Right ventricle myocardium superior (tissue), 1 donor: ENCODE results near the gene RHEX. TPM values are rescaled to one million over a fixed set of nuclear protein-coding genes. Genes with fewer than 3 reads are reported as not detected.
"Not testable (repeated sequence)": the region's sequence is repeated elsewhere in the genome, so short reads cannot be mapped to it uniquely, and the experiment has no call there.

Experiments
- ATAC-seq: fragments of 200-7000 bp; cut with Tn5 transposase; one replicate; pipeline ENCODE4 v1.9.1; 2020; ENCODE audit warnings: mild to moderate bottlenecking; ENCODE audit not compliant: poor library complexity
- DNase-seq: peaks from one replicate; pipeline ENCODE4 v3.0.0-alpha.2; 2020
- intact Hi-C: fragments of 100-400 bp; cut with DNase I; formaldehyde crosslinking; loops from one replicate; pipeline ENCODE4 v1.11.2; 2022
- total RNA-seq: library from RNA; stranded (reverse); fragmentation: NEBNext Ultra II Directional; extraction: Animal tissue kit (Norgen Biotek cat#: 25700); gene quantifications from one replicate; pipeline ENCODE4 v1.2.1, GENCODE V29; 2021
- donor health status: DM: no; HTN: yes; CAD: no; lungs with severe emphysema.

Gene RHEX
- total RNA-seq, 1 donor from 2014 or later: 0.86 TPM

DNA sequence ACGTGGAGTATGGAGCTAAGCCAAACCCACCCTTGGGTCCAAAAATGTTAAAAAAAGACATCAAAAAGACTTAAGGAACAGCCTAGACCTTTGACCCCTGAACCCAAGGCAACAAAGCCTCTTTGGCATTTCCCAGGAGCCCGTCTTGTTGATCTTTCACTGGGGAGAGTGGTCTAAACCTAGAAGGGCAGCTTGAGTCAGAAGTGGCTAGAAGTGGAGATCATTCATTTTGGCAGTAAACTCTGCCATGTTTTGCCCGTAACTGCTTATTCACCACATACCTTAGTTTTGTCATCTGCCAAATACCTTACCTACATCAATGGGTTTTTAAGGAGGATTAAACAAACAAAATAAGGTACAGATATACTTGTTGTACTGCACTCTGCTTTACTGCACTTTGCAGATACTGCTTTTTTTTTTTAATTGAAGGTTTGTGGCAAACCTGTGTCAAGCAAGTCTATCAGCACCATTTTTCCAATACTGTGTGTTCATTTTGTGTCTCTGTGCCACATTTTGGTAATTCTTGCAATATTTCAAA is 27.6 kb upstream of the RHEX start:
- intact Hi-C loops: no loop called here

DNA sequence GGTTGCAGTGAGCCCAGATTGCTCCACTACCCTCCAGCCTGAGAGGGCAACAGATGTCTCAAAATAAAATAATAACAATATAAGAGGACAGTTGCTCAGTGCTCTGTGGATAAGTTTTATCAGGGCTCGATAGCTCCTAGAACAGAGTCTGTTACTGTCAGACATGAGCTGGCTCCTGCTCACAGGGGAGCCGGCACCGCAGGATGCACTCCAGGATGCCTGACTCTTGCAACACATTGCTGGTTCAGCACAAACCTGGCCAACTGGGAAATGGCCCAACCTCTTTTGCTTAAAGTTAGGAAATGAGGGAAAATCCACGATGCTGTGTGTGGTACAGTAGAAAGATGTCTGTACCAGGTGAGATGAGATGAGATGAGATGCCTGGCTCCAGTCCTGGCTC is 23.5 kb upstream of the RHEX start:
- intact Hi-C loops: no loop called here
- ATAC-seq (peak; percentile 75), DNase-seq (peak; percentile 73)

More for the DNA sequence above, 27.6 kb upstream of the RHEX start:
- ATAC-seq (no peak), DNase-seq (no peak)

DNA sequence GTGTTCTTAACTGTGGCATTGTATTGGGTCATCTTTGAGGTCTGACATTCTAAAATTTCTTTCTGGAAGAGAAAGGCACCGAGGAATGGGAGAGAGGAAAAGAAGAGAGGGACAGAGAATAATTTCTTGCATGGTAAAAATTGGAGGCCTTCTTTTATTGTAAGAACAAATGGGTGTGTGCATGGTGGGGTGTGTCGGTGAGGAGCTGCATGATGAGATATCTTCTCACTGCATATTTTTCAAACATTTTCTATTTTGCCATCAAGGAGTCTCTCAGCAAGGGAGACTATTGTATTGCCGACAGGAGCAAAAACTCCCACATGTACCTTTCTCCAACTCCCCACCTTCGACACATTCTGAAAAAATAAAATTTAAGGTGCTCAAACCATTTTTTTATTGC is 22.8 kb upstream of the RHEX start:
- intact Hi-C loops: no loop called here
- ATAC-seq (no peak), DNase-seq (no peak)

DNA sequence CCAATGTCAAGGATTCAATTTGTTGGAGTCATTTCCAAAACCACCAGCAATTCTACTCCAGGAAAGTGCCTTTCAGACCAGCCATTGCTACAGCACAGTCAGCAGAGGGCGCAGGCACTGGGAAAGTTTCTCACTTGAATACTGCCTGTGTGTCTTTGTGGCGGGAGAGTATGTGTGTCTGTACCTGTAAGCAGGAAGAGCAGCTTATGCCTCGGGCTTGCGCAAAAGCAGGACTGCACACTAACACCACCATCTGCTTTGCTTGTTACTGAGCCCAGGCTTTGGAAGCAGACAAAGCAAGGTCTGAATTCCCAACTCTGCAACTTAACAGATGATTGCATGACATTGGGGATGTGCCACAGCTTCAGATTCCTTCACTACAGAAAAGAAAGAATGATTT is 22.3 kb upstream of the RHEX start:
- intact Hi-C loops: no loop called here
- DNase-seq (peak; percentile 58), ATAC-seq (peak; percentile 89)

DNA sequence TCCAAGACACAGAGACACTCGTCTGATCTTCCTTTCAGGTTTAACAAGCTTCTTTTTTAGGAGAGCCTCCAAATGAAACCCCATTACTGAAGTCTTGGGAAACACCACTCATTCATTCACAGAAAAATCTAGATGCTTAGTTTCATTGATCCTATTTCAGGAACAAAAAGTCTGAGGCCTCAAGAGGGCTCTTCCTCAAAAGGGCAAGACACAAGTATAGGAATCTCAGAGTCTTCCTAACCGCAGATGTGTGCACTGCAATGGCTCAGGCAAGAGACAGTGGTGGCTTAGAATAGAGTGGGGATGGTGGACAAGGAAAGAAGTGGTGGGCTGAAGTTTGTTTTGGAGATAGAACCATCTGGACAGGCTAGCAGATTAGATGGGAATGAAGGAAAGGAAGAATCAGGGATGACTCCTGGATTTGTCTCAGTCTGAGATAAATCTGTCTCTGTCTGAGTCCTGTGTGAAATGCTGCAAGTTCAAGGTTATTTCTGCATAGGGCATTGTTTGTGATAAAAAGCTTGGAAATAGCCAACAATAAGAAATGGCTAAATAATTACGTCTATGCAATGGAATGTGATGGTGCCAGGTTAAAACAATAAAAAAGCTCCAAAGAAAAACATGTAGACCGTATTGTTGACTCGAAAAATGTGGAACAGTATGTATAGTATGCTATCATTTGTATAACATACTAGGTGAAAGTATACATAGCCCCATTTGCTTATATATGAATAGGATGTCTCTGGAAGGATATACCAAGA is 20.4 kb upstream of the RHEX start:
- intact Hi-C loops: loop anchor here (2.0 kb wide), 1 partner anchor 74 kb away; no protein-coding TSS in a partner anchor
- DNase-seq (no peak), ATAC-seq (no peak)

DNA sequence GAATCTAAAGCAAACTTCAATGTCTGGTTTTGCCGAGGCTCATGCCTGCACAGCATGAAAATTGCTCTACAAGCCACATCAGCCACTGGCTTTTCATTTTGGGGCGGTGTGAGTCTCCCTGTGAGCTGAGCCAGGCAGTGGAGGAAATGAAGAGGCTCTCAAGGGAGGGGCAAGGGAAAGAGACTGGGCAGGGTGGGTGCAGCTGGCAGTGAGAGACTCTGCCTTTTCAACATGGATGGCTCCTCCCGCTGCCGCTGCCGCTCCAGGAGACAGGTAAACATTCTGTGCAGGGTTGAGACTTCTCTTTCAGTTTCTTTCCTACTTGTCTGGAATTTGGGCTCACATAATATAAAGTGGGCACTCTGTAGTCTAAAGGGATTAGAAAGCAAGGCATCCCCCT is 17.9 kb upstream of the RHEX start:
- no peak for DNase-seq
- no peak for ATAC-seq
- intact Hi-C loops: no loop called here

DNA sequence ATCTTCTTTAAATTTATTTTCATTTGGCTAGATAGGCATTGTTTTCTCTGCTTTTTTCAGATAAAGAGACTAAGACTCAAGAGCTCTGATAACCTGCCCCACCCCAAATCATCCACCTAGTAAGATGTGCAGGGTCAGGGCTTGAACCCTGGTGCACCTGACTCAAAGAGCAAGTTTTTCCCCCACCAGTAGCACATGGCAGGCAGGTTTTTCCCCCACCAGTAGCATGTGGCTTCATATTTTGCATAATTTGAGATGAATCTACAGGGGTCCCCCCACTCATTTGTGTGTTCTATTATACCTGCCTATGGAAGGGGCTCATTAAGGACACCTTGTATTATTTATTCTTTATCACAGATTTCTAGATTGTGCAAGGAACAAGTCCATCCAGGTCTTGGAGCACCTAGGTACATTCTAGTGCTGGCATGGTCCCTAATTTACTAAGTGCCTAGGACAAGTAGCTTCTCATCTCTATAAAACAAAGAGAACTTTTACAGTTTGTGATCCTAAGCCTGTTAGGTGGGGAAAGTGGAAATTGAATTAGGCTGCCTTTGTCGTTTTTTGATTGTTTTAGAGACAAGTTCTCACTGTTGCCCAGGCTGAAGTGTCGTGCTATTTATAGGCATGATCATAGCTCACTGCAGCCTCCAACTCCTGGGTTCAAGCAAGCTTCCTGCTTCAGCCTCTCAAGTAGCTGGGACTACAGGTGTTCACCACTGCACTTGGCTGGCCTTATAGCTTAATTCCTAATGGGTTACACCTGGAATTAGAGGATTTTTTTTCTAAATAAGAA is 16.1 kb upstream of the RHEX start:
- ATAC-seq: no peak
- DNase-seq: no peak
- intact Hi-C loops: no loop called here

DNA sequence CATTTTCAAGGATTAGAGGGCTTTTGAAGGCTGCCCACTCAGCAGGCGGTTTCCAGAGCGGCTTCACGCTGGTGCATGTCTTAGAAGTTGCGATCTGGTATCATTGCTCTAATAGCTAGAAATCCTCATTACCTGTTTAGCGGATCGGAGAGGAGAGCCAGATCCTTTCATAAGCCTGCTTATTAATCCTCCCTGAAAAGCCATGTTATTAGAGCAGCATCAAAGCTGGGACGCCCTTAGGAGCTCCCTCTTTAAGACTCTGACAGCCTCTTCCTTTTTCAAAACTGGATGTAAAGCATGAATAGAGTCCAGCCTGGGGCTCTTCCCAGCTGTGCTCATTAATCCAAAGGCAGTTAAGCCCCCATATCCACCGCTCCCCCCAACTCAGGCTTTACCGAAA is 15.4 kb upstream of the RHEX start:
- intact Hi-C loops: no loop called here
- DNase-seq: no peak
- no peak for ATAC-seq

DNA sequence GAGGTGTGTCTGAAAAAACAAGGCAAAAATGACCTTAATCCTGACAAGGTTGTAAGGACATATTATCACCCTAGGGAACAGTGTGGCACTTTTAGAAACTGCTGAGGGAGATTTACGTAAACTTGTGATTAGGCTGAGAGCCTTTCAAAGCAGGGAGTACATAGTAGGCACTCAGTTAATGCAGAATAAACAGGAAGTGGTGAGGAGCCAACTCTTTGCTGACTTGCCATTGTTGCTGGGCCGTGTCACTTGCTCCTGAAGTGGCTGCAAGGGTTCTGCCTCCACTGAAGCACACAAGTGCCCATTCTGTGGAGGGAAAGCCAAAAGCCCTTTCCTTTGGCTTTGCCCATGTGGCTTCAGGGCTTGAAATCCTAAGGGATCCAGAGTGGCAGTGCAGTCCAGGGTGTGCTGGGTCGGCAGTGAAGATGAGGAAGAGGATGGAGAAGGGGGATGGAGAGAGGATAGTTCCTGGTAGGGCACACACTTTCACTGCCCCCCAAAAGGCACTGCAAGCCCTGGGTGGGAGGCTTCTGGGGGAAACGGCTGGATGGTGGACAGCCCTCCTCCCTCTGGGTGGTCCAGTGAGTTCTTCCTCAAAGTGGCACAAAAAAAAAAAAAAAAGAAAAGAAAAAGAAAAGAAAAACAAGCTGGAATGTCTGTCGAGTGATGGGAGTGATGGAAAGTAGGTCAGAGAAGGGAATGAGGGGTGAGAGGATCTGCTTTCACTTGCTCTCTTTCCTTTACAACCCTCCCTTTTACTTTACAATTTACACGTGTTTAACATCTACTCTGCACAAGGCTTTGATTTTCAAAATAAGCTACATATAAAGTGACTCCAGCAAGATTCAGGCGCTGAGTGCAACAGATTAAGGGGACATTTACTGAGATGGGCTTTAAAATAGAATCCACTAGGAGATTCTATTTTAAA is 13.7 kb upstream of the RHEX start:
- no peak for DNase-seq
- ATAC-seq: no peak
- intact Hi-C loops: no loop called here

DNA sequence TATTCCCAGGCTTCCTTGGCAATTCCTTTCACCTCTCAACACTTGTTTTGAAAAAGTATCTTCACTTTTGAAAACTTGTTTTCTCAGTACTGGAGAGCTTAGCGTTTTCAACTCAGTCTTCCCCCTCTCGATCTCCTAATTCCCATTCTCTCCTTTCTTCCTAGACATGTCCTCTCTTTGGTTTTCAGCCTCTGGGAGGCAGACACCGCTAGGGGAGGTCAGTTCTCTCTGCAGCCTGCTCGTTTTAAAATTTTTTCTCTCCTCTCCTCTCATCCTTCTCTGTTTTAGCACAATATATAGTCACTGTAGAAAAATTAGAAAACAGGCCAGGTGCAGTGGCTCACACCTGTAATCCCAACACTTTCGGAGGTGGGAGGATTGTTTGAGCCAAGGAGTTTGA is 12.6 kb upstream of the RHEX start:
- no peak for ATAC-seq
- no peak for DNase-seq
- intact Hi-C loops: no loop called here

DNA sequence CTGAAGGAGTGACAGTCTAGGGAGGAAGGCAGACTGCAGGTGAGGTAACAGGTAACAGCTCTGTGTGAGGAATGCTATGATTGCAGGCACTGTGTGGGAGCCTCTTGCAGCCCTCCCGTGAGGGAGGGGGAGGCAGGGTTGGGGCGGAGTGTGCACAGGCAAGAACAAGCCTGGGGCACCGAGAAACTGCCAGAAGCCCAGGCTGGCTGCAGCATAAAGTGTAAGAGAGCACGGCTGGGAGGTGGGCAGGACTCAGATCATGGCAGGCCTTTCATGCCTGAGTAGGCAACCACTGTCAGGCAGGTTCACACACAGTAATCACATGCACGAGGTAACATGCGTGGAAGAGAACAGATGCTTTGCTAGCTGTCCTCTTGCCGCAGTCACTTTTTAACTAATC is 11.3 kb upstream of the RHEX start:
- intact Hi-C loops: no loop called here
- ATAC-seq (no peak), DNase-seq (no peak)

DNA sequence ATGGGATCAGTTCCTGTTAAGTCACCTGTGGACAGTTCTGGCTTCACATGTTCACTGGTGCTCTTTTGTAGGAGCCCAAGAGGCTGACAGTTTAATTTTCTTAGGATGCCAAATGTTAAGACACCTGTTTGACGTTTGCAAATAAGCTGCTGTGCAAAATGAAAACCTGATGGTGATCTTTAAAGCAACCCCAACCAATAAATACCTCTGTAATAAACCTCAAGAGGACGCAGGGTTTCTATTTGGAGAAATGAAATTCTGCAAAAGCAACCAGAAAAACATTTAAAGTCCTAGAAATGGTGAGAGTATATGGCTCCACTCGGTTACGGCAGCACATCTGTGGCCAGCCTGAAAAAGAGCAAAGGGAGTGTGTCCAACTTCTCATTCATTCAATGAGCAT is 5.7 kb upstream of the RHEX start:
- ATAC-seq (no peak), DNase-seq (no peak)
- intact Hi-C loops: no loop called here

DNA sequence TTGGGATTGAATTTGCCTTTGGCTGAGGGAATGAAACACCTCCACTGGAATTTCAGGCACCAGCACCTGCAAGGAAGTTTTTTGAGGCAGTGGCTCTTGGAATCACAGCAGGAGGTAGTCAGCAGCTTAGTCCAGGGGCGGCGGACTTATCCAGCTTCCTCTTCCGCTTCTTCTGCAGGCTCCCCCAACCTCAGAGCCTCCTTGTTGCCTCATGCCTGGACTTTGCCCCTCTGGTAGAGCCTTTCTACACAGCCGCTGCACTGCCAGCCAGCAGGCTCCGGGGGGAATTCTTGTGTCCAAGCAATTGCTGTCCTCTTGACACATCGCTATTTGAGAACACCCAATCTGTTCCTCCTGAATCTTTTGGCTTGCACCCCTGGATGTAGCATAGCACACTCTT is 4.4 kb upstream of the RHEX start:
- ATAC-seq: peak; percentile 48
- no peak for DNase-seq
- intact Hi-C loops: no loop called here

DNA sequence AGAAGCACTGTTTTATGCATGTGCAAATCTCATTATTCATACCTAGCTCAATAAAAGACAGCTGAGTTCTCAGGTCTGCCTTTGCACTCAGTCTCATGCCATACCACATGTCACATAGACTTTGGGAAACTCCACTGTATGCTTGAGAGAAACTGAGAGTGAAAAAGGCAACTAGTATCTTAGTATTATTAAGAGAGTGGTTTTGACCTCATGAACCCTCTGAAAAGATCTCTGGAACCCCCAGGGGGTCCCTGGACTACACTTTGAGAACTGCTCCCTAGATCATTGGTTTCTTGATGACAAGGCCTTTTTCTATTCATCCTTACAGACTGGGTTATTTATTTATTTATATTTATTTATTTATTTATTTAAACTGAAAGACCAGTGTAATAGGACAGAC is 3.7 kb upstream of the RHEX start:
- intact Hi-C loops: no loop called here
- ATAC-seq (no peak), DNase-seq (no peak)

DNA sequence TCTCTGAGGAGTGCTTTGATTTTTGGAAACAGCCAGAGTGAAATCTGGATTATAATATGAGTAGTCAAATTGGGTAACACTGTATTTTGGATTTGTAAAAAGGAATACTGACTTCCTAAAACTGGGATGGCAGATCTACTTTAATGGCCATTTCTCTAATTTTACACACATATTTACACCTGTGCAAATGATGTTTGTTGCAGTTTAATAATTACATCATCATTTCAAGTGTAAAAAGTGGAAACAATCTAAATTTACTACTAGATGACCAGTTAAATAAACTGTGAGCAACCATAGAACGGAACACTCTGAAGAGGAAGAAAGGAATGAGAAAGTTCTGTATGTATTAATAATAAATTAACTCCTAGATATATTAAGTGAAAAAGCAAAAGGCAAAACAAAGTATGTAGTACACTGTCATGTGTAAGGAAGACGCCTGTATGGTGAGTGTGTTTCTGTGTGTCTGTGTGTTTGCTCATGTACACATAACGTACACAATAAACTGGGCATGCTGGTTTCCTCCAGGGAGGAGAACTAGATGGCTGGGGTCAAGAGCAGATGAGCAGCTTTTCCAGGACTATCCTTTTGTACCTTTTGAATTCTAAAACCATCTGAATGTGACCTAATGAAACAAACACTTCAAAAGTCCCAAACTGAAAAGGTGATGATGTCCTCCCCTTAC is 2.9 kb upstream of the RHEX start:
- ATAC-seq (no peak), DNase-seq (no peak)
- intact Hi-C loops: no loop called here

DNA sequence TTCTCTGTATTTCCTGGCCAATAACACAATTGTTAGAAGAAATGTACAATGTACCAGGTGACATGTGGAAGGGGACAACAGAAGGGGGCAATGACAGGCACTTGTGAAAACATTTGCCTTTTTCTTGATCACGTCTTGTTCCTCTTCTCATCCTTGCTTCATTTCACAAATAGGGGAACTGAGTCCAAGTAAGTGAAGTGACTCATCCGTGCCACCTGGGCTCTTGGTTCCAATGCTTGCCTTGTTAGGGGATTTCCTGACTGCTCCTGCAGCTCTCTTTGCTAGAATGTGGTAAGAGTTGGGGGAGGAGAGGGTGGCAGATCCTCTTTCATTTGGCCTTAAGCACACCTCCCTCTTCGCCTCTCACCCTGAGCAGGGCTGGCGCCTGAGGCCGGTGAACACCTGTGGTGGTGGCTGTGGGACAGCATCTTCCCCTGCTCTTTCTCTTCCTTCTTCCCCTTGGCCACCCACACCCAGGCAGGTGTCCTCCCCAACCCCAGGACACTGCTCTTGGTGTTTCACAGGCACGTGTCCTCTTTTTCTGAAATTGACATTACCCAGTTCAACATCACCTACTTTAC is 2.2 kb upstream of the RHEX start:
- DNase-seq (no peak), ATAC-seq (no peak)
- intact Hi-C loops: no loop called here

DNA sequence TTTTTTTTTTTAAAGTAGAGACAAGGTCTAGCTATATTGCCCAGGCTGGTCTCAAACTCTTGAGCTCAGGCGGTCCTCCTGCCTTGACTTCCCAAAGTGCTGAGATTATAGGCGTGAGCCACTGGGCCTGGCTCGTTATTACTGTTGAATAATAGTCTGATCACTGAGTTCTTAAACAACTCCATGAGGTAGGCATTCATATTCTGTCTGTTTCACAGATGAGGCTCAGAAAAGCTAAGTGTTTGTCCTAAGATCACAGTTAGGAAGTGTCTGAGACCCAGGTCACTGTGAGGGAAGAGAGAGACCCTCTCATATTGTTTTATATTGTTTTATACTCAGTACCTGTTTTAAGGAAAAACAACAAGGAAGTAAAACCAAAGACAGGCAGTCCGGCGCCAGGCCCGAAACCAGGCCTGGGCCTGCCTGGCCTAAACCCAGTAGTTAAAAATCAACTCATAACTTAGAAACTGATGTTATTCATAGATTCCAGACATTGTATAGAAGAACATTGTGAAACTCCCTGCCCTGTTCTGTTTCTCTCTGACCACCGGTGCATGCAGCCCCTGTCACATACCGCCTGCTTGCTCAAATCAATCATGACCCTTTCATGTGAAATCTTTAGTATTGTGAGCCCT is 625 bp upstream of the RHEX start:
- DNase-seq, ATAC-seq, intact Hi-C loops: not testable (repeated sequence)

DNA sequence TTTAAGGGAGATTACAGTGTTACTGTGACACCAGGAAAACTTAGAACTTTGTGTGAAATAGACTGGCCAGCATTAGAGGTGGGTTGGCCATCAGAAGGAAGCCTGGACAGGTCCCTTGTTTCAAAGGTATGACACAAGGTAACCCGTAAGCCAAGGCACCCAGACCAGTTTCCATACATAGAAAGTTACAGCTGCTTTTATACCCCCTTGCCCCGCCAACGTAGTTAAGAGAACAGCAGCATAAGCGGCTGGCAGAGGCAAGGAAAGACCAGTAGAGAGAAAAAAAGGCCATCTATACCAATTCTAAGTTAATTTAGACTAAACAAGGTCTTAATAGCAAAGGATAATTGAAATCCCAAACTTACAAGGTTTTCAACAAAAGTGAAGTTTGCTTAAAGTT is 643 bp downstream of the RHEX start:
- intact Hi-C loops, DNase-seq, ATAC-seq: not testable (repeated sequence)
